Heart right ventricle (tissue), 16 donors: ENCODE results near the gene NDEL1. TPM values are rescaled to one million over a fixed set of nuclear protein-coding genes. Genes with fewer than 3 reads are reported as not detected.

Source experiments
- ATAC-seq, 8 donors: fragments of 200-7000 bp; cut with Tn5 transposase; one replicate each; pipeline ENCODE4 v1.9.1; 2020; ENCODE audit warnings: mild to moderate bottlenecking in 8 of 8, moderate library complexity in 8 of 8, moderate number of reproducible peaks in 1 of 8
- DNase-seq, 2 donors: peaks; one replicate each; pipeline ENCODE4 v3.0.0-alpha.2; 2020
- H3K27ac ChIP-seq, 10 donors: fragments of 200-600 bp; sonication (generic) in 2 of 10; one replicate each; pipeline versions ENCODE4 v1.5.0 to v1.8.0; 2020 to 2022; ENCODE audit warnings: mild to moderate bottlenecking in 3 of 10
- H3K27me3 ChIP-seq, 7 donors: fragments of 200-600 bp; one replicate each; pipeline ENCODE4 v1.8.0; 2021 to 2022; ENCODE audit warnings: mild to moderate bottlenecking in 2 of 7
- H3K36me3 ChIP-seq, 9 donors: fragments of 200-600 bp; sonication (generic) in 1 of 9; one replicate each; pipeline versions ENCODE4 v1.5.0 to v1.8.0; 2020 to 2022; ENCODE audit warnings: mild to moderate bottlenecking in 2 of 9
- H3K4me1 ChIP-seq, 9 donors: fragments of 200-600 bp; sonication (generic) in 1 of 9; one replicate each; pipeline versions ENCODE4 v1.5.0 to v1.8.0; 2020 to 2022; ENCODE audit warnings: mild to moderate bottlenecking in 4 of 9
- H3K4me3 ChIP-seq, 10 donors: fragments of 200-600 bp; sonication (generic) in 2 of 10; one replicate each; pipeline versions ENCODE4 v1.5.0 to v1.8.0; 2020 to 2022; ENCODE audit warnings: mild to moderate bottlenecking in 7 of 10, moderate library complexity in 2 of 10
- H3K9me3 ChIP-seq, 11 donors: fragments of 200-600 bp in 10 of 11; sonication (generic) in 2 of 11; one replicate each; pipeline versions ENCODE4 v1.5.0 to v1.8.0; 2013 to 2022; ENCODE audit warnings: mild to moderate bottlenecking in 2 of 11, control low read depth in 1 of 11, moderate library complexity in 1 of 11
- CTCF ChIP-seq, 9 donors: fragments of 200-600 bp; sonication (generic) in 2 of 9; IDR thresholded peaks; one replicate each; pipeline versions ENCODE4 v1.5.0 to v1.8.0; 2021 to 2022; ENCODE audit warnings: antibody characterized with exemption in 9 of 9, mild to moderate bottlenecking in 5 of 9, moderate library complexity in 1 of 9
- WGBS, 2 donors: extraction: QIAGEN DNeasy Blood & Tissue Kit; methylation state at CpG; one replicate each; pipeline ENCODE4 v1.1.7; 2013; ENCODE audit warnings: inconsistent platforms in 1 of 2; 5-methylcytosine and 5-hydroxymethylcytosine counted together
- intact Hi-C, 10 donors: fragments of 100-400 bp; cut with DNase I; formaldehyde crosslinking; loops; one replicate each; pipeline versions ENCODE4 v1.11.1 to v1.14.2; 2022
- polyA plus RNA-seq, 2 donors: library from polyadenylated mRNA; stranded (reverse); fragments of 200-250 nt; gene quantifications; one replicate each; pipeline ENCODE4 v1.2.3, GENCODE V29; 2013
- total RNA-seq, 10 donors: library from RNA; stranded (reverse); fragmentation: NEBNext Ultra II Directional in 3 of 10; extraction: Animal tissue kit (Norgen Biotek cat#: 25700) in 3 of 10; gene quantifications; one replicate each; pipeline versions ENCODE4 v1.2.1 to v1.2.4, GENCODE V29; 2021 to 2023
- donor health status: Arrhythmogenic right ventricular cardiomyopathy.
- donor health status: ischemic (EF 13 %, LVEDD 7.1; RV severe dilation, severe dysfunction).
- donor health status: healthy with polysubstance abuse.
- donor health status: DM: no; HTN: yes; CAD: no.
- donor health status: DM: no; HTN: no; CAD: no.
- donor health status: ischemic (EF 25% LVEDD 6.9; RV normal size, moderate dysfunction).
- donor health status: ischemic (EF 25% LVEDD 5.7; RV mildly dilated, moderate dysfunction).
- donor health status: healthy.
- donor health status: DM: yes; HTN: yes; CAD: no.
- donor health status: Ischemic cardiomyopathy.
- donor health status: ischemic (EF 35%, LVEDD 5.7; RV mildly dilated, moderate dysfunction).
- donor health status: nonischemic (EF 11% LVEDD 7.7; RV severe dilation, severe dysfunction).
- donor health status: DM: yes; HTN: yes; CAD: no.
- donor health status: PGD.
- donor health status: ischemic (EF 29% LVEDD 5.4; RV normal size, mild dysfunction).
- donor health status: nonischemic (EF 23%, LVEDD 6.1; RV moderate dilation, normal function).

NDEL1 gene
- total and polyA plus RNA-seq, 12 donors = 21.2 to 37.0 (median 26.9) TPM

- Histone ChIP-seq H3K27ac (peak overlapping the region in 6 of 10 donors; percentile 21 to 73 (median 46)), H3K4me1 (peaks cover 10 to 72% (median 34%) of the 10 kb centered on the region in 9 donors), H3K4me3 (no peak overlapping the region), H3K27me3 (no peaks in the 10 kb centered on the region), H3K9me3 (no peaks in the 10 kb centered on the region), H3K36me3 (peaks cover 0 to 100% (median 26%) of the 10 kb centered on the region in 9 donors)
- intact Hi-C loops = loop anchor here in 3 of 10 donors (10.0 kb wide), 2 partner anchors 55 to 275 kb away; partner anchors contain the start of gene CCDC42 (in 1 of the 3)
- WGBS, 2 donors = 71 to 80% methylated on average over 12 of the region's 12 CpGs
- DNase-seq (no peak), ATAC-seq (peak in 1 of 8 donors; percentile 3)
- no peak for TF ChIP-seq CTCF (IDR thresholded peaks at IDR 0.05)
Observed at GRCh38 chr17:8469964-8470363, 34.3 kb downstream of the NDEL1 start.

DNA sequence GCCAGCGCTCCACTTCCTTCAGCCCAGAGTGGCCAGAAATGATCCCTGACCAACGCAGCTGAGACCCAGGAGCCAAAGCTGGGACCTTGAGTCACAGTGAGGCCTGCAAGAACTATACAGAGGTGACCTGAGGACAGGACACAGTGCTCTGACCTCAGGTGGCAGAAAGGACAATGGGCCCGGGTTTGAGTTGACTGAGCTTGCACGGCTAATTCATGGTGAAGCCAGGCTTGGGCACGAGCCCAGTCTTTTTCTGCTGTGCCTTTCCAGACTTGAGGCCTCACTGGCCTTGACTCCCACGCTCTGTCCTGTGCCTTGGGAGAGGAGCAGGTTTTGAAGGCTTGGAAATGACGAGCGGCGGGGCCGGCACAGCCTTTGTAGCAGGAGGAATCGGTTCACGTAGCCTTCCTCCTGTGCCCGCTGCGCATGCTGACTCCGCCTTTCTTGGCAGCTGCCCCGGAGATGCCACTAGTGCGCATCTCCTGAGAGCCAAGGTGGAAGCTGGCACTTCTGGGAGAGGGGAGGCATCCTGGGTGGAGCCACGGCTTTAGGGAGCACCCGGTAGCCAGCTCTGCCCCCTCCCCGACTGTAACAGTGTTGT lies 34.9 kb downstream of the NDEL1 start:
- Histone ChIP-seq H3K36me3 (peaks cover 0 to 100% (median 32%) of the 10 kb centered on the region in 9 donors), H3K27me3 (no peaks in the 10 kb centered on the region), H3K27ac (peak overlapping the region in 6 of 10 donors; percentile 21 to 73 (median 46)), H3K4me3 (no peak overlapping the region), H3K9me3 (no peaks in the 10 kb centered on the region), H3K4me1 (peaks cover 10 to 66% (median 31%) of the 10 kb centered on the region in 9 donors)
- TF ChIP-seq CTCF (IDR thresholded peaks at IDR 0.05) = no peak
- intact Hi-C loops = loop anchor here in 3 of 10 donors (10.0 kb wide), 2 partner anchors 56 to 274 kb away; partner anchors contain the start of gene CCDC42 (in 1 of the 3)
- ATAC-seq (peak; percentile 27 to 63 (median 54)), DNase-seq (peak; percentile 48 to 72)
- WGBS, 2 donors = 45 to 56% methylated on average over 20 of the region's 20 CpGs

DNA sequence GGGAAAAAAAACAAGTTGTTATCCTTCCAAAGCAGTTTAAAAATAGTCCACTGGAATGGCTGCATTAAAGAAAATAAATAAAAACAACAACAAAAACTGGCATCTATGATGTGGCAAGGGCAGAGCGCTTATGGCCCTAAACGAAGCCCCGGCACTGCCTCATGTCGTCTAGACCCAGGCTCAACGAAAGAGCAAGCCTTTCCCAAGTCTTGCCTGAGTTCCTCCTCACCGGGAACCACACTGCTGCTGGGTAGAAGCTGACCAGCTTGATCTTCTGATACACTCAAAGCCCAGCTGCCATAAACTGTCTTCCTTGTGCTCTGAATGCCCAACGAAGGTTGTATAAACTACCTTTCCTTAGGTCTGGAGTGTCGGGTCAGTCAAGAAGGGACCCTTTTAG lies 37.0 kb downstream of the NDEL1 start:
- Histone ChIP-seq H3K27me3 (no peaks in the 10 kb centered on the region), H3K27ac (no peak overlapping the region), H3K36me3 (peaks cover 0 to 100% (median 39%) of the 10 kb centered on the region in 9 donors), H3K4me1 (peaks cover 10 to 45% (median 31%) of the 10 kb centered on the region in 9 donors), H3K9me3 (no peaks in the 10 kb centered on the region), H3K4me3 (no peak overlapping the region)
- WGBS, 2 donors = 88 to 92% methylated on average over 8 of the region's 8 CpGs
- no peak for TF ChIP-seq CTCF (IDR thresholded peaks at IDR 0.05)
- intact Hi-C loops = loop anchor here in 3 of 10 donors (10.0 kb wide), 2 partner anchors 58 to 272 kb away; partner anchors contain the start of gene CCDC42 (in 1 of the 3)
- no peak for DNase-seq
- no peak for ATAC-seq

DNA sequence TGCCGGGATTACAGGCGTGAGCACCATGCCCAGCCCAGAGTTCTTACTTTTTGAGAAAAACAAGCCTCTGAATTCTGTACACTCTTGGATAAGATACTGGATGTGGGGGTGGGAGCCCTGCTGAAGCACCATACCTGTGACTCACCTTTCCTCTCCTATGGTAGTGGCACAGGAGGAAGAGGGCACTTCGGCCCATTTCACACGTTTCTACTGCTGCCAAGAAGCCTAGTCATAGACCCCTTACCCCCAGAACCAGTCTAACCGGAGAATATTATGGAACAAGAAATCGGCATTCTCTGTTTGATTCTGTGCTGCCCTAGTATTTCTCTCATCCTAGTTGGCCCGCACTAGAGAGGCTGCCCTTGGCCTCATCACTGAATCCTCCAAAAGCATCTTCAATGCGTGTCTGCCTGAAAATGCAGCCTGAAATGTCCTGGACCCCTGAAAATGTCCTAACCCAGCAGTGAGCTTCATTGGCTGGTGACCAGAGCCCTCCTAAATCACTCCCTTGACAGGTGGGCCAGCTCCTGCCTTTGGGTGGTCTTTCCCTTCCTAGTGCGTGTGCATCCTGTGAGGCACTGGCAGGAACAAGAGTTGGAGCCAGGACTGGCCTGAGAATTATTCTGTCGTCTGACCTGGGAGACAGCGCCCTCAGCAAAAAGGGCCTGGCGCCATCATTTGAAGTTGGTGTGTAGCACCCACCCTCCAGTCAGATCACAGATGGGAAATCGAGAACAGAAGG lies 37.9 kb downstream of the NDEL1 start:
- H3K36me3 ChIP-seq = peaks cover 0 to 100% (median 41%) of the 10 kb centered on the region in 9 donors
- intact Hi-C loops = loop anchor here in 3 of 10 donors (10.0 kb wide), 2 partner anchors 59 to 271 kb away; partner anchors contain the start of gene CCDC42 (in 1 of the 3)
- DNase-seq (no peak), ATAC-seq (no peak)
- H3K9me3 ChIP-seq = no peaks in the 10 kb centered on the region
- H3K4me3 ChIP-seq = no peak overlapping the region
- H3K4me1 ChIP-seq = peaks cover 10 to 35% (median 25%) of the 10 kb centered on the region in 9 donors
- TF ChIP-seq CTCF (IDR thresholded peaks at IDR 0.05) = no peak
- H3K27ac ChIP-seq = no peak overlapping the region
- WGBS, 2 donors = 92 to 93% methylated on average over 13 of the region's 13 CpGs
- H3K27me3 ChIP-seq = no peaks in the 10 kb centered on the region
